GM18511 (cell line): ENCODE data around the gene CP.
A peak's percentile ranks its signal among the peaks of the same experiment; 100 is the strongest.
"Not testable (repeated sequence)": the region's sequence is repeated elsewhere in the genome, so short reads cannot be mapped to it uniquely, and the experiment has no call there.

Source experiments
- ATAC-seq: cut with Tn5 transposase; IDR thresholded peaks from one replicate; pipeline ENCODE4 v1.9.1; 2021; ENCODE audit warnings: mild to moderate bottlenecking, moderate library complexity; ENCODE audit not compliant: unreplicated experiment

CP gene

GRCh38 chr3:149221783-149222517, at the start of gene CP:
CP (minus strand) TSS chr3:149221829; CDS start chr3:149221792, 37 bp downstream.
- ATAC-seq, result no peak

- no peak for ATAC-seq
Observed at GRCh38 chr3:149270180-149270579, 48.6 kb upstream of the CP start.

GRCh38 chr3:149269687-149270086, 48.1 kb upstream of the CP start:
- ATAC-seq, result no peak

DNA sequence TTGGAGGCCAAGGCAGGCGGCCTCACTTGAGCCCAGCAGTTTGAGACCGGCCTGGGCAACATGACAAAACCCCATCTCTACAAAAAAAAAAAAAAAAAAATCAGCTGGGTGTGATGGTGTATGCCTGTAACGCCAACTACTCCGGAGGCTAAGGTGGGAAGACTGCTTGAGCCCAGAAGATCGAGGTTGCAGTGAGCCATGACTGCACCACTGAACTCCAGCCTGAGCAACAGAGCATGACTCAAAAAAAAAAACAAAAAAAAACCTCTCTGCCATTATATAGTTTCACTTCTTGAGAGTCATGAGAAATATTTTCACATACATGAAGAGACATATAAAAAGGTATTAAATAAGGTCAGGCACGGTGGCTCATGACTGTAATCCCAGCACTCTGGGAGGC, 45.9 kb upstream of the CP start:
- ATAC-seq, result peak; percentile 92

DNA sequence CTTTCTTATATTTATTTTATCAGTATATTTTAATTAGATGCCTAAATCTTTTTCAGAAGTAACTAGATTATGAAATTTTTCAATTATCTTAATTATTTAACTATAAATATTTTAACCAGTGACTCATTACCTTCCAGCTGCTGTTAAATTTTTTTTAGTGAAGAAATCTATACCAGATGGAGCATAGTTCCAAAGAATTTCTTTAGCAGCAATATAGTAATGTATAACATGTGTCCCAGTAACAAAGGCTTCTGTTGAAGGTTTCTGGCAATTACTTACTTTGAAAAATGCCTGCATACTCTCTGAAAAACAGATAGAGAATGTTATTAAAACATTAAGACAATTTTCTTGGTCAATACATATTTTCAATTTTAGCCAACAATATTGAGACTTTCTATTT, 45.1 kb upstream of the CP start:
- no peak for ATAC-seq

- no peak for ATAC-seq
Observed at GRCh38 chr3:149263856-149264255, 42.2 kb upstream of the CP start.

- ATAC-seq, result no peak
Observed at GRCh38 chr3:149258714-149259113, 37.1 kb upstream of the CP start.

DNA sequence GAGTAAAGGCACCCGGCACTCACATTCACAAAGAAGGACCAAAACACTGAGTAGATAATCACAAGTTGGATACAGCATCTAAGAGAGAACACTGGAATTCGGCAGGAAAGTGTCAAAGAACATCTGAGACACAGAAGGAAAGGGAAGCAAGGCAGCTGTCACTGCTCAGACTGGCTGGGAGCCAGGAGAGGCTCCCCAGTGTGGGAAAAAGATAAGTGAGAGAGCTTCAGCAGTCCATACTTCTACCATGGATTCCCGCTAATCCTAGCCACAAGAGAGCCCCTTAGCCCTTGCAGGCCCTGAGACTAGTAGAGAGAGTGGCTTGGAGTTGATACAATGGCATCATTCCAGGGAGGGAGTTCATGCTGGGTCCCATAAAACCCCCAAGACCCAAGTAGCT, 36.7 kb upstream of the CP start:
- no peak for ATAC-seq

DNA sequence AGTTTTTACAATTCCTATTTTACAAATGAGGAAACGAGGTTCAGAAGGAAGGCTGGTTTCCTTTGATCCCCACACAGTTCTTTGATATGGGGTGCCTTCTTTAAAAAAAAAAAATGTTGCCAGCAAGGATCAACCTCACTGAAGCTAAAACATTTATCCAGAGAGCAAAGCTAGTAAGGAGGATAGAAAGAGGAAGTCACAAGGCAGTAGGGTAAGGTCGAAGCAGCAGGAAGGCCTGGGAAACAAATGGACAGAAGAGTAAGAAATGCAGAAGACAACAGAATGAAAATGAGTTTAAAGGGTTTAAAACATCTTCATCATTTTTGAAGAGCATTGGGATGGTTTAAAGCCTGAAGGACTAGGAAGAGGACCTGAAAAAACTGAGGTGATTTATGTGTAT, 30.6 kb upstream of the CP start:
- ATAC-seq, result no peak

- ATAC-seq, result no peak
Observed at GRCh38 chr3:149251186-149251585, 29.6 kb upstream of the CP start.

- ATAC-seq, result peak; percentile 63
Observed at GRCh38 chr3:149247929-149248691, 26.5 kb upstream of the CP start.

- no peak for ATAC-seq
Observed at GRCh38 chr3:149247008-149247710, 25.5 kb upstream of the CP start.

- peak; percentile 77 for ATAC-seq
Observed at GRCh38 chr3:149245738-149246451, 24.3 kb upstream of the CP start.

DNA sequence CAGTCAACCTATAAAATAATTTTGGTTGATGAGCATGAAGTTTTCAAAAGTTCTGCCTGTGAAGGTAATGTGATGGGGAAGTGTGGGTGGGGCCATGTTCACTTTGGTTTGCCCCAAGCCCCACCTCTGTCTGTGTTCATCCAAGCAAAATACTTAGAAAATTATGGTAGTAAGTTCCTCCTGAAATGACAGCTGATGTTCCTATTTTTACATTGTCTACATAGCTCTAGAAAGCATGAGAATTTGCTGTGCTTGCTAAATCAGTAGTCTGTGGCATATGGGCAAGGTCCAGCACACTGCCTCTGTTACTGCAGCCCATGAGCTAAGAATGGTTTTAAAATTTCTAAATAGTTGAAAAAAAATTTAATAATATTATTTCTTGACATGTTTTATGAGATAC, 21.9 kb upstream of the CP start:
- ATAC-seq, result peak; percentile 42

DNA sequence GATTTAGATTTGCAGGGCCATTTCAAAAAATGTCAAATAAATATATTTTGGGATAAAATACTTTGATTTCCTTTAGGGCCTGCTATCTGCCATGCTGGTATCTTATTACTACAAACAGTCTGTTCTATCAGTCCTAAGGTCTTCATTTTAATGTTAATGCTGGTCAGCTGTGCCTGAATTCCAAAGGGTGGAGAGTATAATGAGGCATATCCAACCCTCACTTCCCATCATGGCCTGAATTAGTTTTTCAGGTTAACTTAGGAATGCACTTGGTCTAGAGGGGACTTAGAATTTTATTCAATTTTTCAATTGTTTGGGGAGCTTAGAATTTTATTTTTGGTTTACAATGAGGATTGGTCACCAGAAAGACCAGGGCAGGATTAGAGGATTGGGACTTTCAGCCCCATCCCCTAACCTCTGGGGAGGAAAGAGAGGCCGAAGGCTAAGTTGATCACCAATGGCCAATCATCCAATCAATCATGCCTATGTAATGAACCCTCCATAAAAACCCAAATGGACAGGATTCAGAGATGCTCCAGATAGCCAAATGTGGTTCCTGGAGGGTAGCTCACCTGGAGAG, 17.8 kb upstream of the CP start:
- ATAC-seq, result no peak

- not testable (repeated sequence) for ATAC-seq
Observed at GRCh38 chr3:149238268-149238667, 16.6 kb upstream of the CP start.

- ATAC-seq, result no peak
Observed at GRCh38 chr3:149235599-149236424, 14.2 kb upstream of the CP start.

DNA sequence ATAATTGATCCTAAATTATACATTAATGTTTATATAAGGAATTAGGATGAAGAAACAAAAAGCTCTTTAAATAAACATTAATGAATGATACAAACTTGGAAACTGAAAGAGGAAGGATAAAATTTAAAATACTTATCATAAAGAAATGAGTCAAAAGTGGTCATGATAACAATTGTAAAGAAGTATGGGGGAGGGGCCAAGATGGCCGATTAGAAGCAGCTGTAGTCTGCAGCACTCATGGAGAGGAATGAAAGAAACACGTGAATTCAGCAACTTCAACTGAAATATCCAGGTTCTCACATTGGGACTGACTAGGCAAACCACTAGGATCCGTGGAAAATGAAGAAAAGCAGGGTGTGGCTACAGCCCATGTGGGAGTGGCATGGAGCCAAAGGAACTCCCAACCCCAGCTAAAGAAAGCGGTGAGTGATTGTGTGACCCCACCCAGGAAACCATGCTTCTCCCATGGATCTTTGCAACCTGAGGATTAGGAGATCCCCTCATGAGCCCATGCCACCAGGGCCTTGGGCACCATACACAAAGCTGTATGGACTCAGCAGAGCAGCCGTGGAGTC, 13.1 kb upstream of the CP start:
- no peak for ATAC-seq

DNA sequence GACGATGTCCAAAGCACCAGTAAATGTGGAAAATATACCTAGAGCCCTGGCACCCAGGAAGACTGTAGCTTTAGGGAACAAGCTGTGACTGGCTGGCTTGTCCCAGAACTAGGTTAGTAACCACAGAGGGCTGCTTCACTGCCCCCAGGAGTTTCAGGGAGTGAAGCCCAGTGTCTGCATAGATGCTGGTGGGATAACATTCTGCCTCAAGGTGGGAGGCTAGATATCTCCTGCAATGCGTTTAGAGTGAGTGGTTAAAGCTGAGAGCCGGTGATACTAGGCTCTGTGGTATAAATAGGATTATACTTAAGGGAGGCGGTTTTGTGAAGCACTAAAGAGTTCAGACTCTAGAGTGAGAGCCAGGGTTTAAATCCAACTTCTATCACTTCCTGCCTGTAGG, 11.7 kb upstream of the CP start:
- no peak for ATAC-seq

GRCh38 chr3:149231871-149232270, 10.2 kb upstream of the CP start:
- ATAC-seq, result no peak
